GM11168 (cell line): ENCODE measurements around the gene TICRR.
"Not testable (repeated sequence)": the region's sequence is repeated elsewhere in the genome, so short reads cannot be mapped to it uniquely, and the experiment has no call there.

ENCODE experiments used
- in situ Hi-C: fragments of 300-500 bp; cut with MboI; formaldehyde crosslinking; loops from one replicate; pipeline ENCODE4 v1.12.0; 2022; ENCODE audit warnings: low sequenced_read_pairs; ENCODE audit not compliant: unreplicated experiment

TICRR gene

GRCh38 chr15:89566621-89567294 is 8.5 kb upstream of the TICRR start:
- in situ Hi-C loops = no loop called here

DNA sequence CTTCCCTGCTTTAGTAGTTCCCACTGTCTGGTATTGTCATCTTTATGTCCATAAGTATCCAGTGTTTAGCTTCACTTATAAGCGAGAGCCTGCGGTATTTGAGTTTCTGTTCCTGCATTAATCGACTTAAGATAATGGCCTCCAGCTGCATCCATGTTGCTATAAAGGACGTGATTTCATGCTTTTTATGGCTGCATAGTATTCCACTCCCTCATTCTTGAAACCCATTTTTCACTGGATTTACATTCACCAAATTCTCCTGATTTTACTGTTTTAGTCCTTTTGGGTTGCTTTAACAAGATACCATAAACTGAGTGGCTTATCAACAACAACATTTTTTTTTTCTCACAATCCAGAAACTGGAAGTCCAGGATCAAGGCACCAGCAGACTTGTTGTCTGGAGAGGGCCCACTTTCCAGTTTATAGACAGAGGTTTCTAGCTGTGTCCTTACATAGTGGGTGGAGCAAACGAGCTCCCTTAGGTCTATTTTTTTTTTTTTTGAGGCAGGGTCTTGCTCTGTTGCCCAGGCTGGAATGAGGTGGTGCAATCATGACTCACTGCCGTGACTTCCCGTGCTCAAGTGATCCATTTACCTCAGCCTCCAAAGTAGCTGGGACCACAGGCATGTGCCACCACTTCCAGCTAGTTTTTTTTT is 6.1 kb upstream of the TICRR start:
- in situ Hi-C loops = no loop called here

DNA sequence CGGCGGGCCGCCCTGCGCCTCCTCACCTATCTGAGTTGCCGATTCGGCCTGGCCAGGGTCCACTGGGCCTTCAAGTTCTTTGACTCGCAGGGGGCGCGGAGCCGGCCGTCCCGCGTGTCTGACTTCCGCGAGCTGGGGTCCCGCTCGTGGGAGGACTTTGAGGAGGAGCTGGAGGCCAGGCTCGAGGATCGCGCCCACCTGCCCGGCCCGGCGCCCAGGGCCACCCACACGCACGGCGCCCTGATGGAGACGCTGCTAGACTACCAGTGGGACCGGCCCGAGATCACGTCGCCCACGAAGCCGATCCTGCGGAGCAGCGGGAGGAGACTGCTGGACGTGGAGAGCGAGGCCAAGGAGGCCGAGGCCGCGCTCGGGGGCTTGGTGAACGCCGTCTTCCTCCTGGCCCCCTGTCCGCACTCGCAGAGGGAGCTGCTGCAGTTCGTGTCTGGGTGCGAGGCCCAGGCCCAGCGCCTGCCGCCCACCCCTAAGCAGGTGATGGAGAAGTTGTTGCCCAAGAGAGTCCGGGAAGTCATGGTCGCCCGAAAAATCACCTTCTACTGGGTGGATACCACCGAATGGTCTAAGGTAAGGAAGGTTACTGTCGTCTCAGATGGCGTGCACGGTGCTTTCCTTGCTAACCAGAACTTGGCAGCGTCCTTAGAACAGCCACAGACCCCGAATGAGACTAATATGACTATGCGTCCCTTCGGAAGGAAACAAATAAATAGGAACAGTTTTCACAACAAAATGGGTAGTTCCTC is 567 bp downstream of the TICRR start:
- in situ Hi-C loops = no loop called here

DNA sequence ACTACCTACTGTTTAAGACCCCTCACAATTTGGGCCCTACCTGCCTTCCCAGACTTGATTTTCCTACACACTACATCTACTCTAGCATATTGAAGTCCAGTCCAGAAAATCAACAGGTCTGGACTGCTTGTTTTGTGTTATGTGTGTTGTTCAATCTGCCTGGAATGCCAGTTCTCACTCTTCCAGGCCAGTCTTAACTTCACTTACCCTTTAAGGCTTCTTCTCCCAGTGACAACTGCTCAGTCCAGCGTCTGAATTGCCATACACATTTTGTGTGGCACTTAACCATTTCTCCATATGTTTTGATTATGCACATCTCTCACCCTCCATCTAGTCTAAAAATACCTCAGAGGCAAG is 1.1 kb downstream of the TICRR start:
- in situ Hi-C loops = no loop called here

DNA sequence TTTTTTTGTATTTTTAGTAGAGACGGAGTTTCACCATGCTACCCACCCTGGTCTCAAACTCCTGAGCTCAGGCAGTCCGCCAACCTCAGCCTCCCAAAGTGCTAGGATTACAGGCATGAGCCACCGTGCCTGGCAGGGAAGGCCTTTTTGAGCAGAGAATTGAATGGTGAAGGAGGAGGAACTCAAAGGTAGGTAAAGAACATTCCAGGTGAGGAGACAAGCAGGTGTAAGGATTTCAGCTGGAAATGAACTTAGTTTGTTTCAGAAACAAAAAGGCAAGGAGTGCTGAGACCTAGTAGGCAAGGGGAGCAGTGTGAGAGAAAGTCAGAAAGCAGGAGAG is 2.5 kb downstream of the TICRR start:
- in situ Hi-C loops = no loop called here

DNA sequence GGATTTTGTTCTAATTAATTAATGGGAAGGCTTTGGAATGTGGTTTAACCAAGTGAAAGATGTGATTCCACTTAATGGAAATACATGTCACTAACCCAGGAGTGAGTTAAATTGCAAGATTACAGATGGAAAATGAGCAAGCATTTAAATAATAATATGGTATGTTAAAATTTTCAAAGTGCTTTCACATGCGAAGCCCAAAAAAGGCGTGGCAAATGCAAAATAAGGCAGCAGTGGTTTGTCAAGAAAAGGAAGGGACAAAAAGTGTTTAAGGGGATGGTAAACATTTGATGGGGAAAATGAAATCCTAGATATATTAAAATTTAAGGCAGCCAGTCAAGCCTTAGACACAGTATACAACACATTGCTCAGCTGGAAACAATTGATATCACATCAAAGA is 2.9 kb downstream of the TICRR start:
- in situ Hi-C loops = no loop called here

DNA sequence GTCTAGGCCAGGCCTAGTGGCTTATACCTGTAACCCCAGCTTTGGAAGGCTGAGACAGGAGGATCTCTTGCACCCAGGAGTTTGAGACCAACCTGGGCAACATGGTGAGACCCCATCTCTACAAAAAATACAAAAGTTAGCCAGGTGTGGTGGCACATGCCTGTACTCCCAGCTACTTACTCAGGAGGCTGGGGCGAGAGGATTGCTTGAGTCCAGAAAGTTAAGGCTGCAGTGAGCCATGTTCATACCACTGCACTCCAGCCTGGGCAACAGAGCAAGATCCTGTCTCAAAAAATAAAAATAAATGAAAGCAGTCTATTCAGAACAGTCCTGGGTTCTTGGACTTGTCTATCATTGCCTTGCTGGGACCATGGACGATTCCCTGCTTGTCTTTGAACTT is 5.5 kb downstream of the TICRR start:
- in situ Hi-C loops = not testable (repeated sequence)

GRCh38 chr15:89586651-89587050 is 11.4 kb downstream of the TICRR start:
- in situ Hi-C loops = no loop called here

GRCh38 chr15:89587955-89588354 is 12.7 kb downstream of the TICRR start:
- in situ Hi-C loops = no loop called here

DNA sequence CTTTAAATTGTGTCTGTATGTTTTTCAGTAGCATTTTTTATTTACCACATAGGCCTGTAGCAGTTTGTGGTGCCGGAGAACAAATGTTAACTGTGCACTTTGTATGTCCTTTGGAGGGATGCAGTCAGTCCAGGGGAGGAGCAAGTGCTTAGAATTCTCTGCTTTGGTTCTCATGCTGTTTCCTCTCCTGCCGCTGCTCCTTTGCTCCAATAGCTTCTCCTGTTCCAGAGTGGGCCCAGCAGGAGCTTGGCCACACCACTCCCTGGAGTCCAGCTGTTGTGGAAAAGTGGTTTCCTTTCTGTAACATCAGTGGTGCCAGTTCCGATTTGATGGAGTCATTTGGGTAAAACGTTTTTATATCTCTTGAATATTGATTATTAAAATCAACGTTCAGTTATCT is 16.6 kb downstream of the TICRR start:
- in situ Hi-C loops = no loop called here

- in situ Hi-C loops = no loop called here
These were observed 17.7 kb downstream of the TICRR start for GRCh38 chr15:89593018-89593417.

GRCh38 chr15:89599021-89599420 is 23.8 kb downstream of the TICRR start:
- in situ Hi-C loops = no loop called here

DNA sequence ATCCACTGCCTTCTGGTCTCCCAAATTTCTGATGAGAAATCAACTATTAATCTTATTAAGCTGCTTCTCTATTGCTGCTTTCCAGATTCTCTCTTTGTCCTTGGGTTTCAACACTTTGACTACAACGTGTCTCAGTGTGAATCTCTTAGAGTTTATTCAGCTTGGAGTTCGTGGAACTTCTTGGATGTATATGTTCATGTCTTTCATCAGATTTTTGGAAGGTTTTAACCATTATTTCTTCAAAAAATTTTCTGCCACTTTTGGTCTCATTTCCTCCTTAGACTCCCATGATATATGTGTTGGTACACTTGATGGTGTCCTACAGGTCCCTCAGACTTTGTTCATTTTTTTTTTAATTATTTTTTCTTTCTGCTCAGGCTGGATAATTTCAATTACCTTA is 36.0 kb downstream of the TICRR start:
- in situ Hi-C loops = no loop called here

- in situ Hi-C loops = no loop called here
These were observed 37.8 kb downstream of the TICRR start for GRCh38 chr15:89613031-89613430.

DNA sequence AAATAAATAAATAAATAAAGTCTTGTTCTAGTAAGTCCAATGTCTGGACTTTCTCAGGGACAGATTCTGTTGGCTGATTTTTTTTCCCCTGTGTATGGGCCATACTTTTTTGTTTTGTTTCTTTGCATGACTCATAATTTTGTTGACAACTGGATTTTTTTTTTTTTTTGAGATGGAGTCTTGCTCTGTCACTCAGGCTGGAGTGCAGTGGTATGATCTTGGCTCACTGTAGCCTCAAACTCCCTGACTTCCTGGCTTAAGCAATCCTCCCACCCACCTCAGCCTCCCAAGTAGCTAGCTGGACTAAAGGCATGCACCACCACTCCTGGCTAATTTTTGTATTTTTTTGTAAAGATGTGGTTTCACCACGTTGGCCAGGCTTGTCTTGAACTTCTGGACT is 38.9 kb downstream of the TICRR start:
- in situ Hi-C loops = no loop called here

- in situ Hi-C loops = no loop called here
These were observed 39.9 kb downstream of the TICRR start for GRCh38 chr15:89615135-89615534.

GRCh38 chr15:89616228-89616627 is 41.0 kb downstream of the TICRR start:
- in situ Hi-C loops = no loop called here

- in situ Hi-C loops = no loop called here
These were observed 46.3 kb downstream of the TICRR start for GRCh38 chr15:89621547-89621946.

DNA sequence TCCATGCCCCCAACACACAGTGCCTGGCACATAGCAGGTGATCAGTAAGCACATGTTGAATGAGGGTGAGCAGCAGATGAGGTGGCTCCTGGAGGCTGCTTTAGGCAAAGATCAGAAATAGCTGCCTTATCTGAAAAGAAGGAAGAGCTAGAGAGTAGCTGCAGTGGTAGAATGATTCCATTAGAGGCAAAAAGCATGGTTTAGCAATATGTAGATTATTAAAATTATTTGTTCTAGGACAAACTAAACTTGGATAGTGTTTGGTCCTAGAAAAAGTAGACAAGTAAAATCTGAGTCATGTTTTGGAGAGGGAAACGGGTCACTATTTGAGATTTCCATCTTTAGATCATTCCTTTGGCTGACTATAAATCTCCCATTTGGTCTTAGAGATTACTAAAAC is 47.9 kb downstream of the TICRR start:
- in situ Hi-C loops = no loop called here

GRCh38 chr15:89625716-89626115 is 50.4 kb downstream of the TICRR start:
- in situ Hi-C loops = no loop called here

DNA sequence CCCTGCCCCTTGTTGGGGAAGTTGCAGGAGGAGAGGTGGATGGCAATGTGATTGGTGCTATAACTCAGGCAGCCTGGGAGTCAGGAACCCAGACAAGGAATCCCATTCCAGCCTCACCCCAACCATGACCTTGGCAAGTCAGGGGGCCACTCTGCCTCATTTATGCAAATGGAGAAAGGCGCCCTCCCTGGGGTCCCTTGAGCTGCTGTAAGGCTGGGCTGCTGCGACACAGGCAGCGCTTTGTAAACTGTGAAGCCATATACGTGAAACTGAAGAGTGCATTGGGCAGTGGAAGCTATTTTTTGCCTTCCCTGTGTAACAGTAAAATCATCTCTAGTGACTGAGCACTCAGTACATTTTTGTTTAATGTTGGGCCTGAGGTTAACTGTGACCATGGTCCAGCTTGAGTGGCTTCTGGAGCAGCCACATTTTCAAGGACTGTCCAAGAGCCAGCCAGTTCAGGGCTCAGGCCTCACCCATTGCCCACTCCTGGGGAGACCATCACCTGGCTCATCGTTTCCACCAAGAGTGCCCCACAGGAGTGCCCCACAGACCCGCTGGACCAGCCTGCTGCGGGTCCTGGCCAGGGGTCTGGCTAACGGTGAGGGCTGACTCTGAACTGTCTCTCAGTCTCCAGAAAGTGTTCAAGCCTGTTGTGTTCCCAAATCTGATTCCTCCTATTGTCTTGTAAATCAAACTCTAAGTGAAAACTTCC is 52.1 kb downstream of the TICRR start:
- in situ Hi-C loops = no loop called here
